ENCODE results near the gene OR6J1.
A peak's percentile ranks its signal among the peaks of the same experiment; 100 is the strongest.
"Not testable (repeated sequence)": the region's sequence is repeated elsewhere in the genome, so short reads cannot be mapped to it uniquely, and the experiment has no call there.

OR6J1 gene

GRCh38 chr14:22596354-22596879, 47.7 kb downstream of the OR6J1 start:
- no peaks in the 10 kb centered on the region for H3K9me3 ChIP-seq (ENCODE audit: control insufficient read depth in 2 of 2, low read length in 2 of 2)
- H3K36me3 ChIP-seq (ENCODE audit: control insufficient read depth in 2 of 2, insufficient read depth in 2 of 2, low read length in 2 of 2): peaks cover 0 to 1% of the 10 kb centered on the region in 2 donors
- H3K9ac ChIP-seq (ENCODE audit: low read length in 2 of 2): no peak overlapping the region
- H3K4me1 ChIP-seq (ENCODE audit: control insufficient read depth, insufficient read depth, low read length): peaks cover 14% of the 10 kb centered on the region
- H3K4me3 ChIP-seq (ENCODE audit: low read length in 2 of 2): no peak overlapping the region
- H3K27me3 ChIP-seq (ENCODE audit: control insufficient read depth in 1 of 2, insufficient read depth in 2 of 2, low read length in 2 of 2): no peaks in the 10 kb centered on the region
- H3K27ac ChIP-seq (ENCODE audit: low read length): no peak overlapping the region

- H3K36me3 ChIP-seq (ENCODE audit: control insufficient read depth in 2 of 2, insufficient read depth in 2 of 2, low read length in 2 of 2): no peaks in the 10 kb centered on the region
- no peaks in the 10 kb centered on the region for H3K27me3 ChIP-seq (ENCODE audit: control insufficient read depth in 1 of 2, insufficient read depth in 2 of 2, low read length in 2 of 2)
- no peak overlapping the region for H3K27ac ChIP-seq (ENCODE audit: low read length)
- H3K9ac ChIP-seq (ENCODE audit: low read length in 2 of 2): no peak overlapping the region
- H3K4me3 ChIP-seq (ENCODE audit: low read length in 2 of 2): no peak overlapping the region
- H3K4me1 ChIP-seq (ENCODE audit: control insufficient read depth, insufficient read depth, low read length): peaks cover 11% of the 10 kb centered on the region
- H3K9me3 ChIP-seq (ENCODE audit: control insufficient read depth in 2 of 2, low read length in 2 of 2): no peaks in the 10 kb centered on the region
Observed at GRCh38 chr14:22594156-22594716, 49.9 kb downstream of the OR6J1 start.

GRCh38 chr14:22593601-22594000, 50.6 kb downstream of the OR6J1 start:
- H3K4me1 ChIP-seq (ENCODE audit: control insufficient read depth, insufficient read depth, low read length): peaks cover 7% of the 10 kb centered on the region
- no peaks in the 10 kb centered on the region for H3K9me3 ChIP-seq (ENCODE audit: control insufficient read depth in 2 of 2, low read length in 2 of 2)
- no peak overlapping the region for H3K4me3 ChIP-seq (ENCODE audit: low read length in 2 of 2)
- H3K27ac ChIP-seq (ENCODE audit: low read length): no peak overlapping the region
- H3K27me3 ChIP-seq (ENCODE audit: control insufficient read depth in 1 of 2, insufficient read depth in 2 of 2, low read length in 2 of 2): no peaks in the 10 kb centered on the region
- no peaks in the 10 kb centered on the region for H3K36me3 ChIP-seq (ENCODE audit: control insufficient read depth in 2 of 2, insufficient read depth in 2 of 2, low read length in 2 of 2)
- H3K9ac ChIP-seq (ENCODE audit: low read length in 2 of 2): no peak overlapping the region

DNA sequence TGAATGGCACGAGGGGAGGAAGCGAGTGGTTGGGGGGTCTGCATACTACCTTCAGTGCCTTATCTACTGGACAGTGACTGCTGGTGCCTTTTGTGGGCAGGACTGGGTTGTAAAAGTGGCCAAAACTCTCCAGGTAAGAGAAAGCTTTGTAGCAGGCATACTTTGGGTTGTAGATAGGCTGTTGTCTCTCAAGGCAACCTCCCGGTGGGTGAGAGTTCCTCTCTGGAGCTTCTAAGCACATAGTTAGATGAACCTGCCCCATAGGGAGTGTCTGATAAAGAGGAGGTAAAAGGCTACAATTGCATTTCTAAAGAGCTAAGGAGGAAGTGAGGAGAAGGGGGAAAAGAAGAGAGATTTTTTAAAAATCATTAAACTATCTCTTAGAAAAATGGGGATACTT, 51.0 kb downstream of the OR6J1 start:
- H3K27ac ChIP-seq (ENCODE audit: low read length): no peak overlapping the region
- H3K9me3 ChIP-seq (ENCODE audit: control insufficient read depth in 2 of 2, low read length in 2 of 2): no peaks in the 10 kb centered on the region
- H3K4me1 ChIP-seq (ENCODE audit: control insufficient read depth, insufficient read depth, low read length): peaks cover 6% of the 10 kb centered on the region
- H3K36me3 ChIP-seq (ENCODE audit: control insufficient read depth in 2 of 2, insufficient read depth in 2 of 2, low read length in 2 of 2): no peaks in the 10 kb centered on the region
- no peaks in the 10 kb centered on the region for H3K27me3 ChIP-seq (ENCODE audit: control insufficient read depth in 1 of 2, insufficient read depth in 2 of 2, low read length in 2 of 2)
- no peak overlapping the region for H3K9ac ChIP-seq (ENCODE audit: low read length in 2 of 2)
- no peak overlapping the region for H3K4me3 ChIP-seq (ENCODE audit: low read length in 2 of 2)

- H3K27ac ChIP-seq (ENCODE audit: low read length): peak within 1 kb of the TSS; percentile 93
- peak within 1 kb of the TSS; percentile 93 to 97 for H3K4me3 ChIP-seq (ENCODE audit: low read length in 2 of 2)
- no peaks in the 10 kb centered on the region for H3K36me3 ChIP-seq (ENCODE audit: control insufficient read depth in 2 of 2, insufficient read depth in 2 of 2, low read length in 2 of 2)
- peaks cover 11% of the 10 kb centered on the region for H3K4me1 ChIP-seq (ENCODE audit: control insufficient read depth, insufficient read depth, low read length)
- H3K9ac ChIP-seq (ENCODE audit: low read length in 2 of 2): peak within 1 kb of the TSS; percentile 91 to 97
- H3K27me3 ChIP-seq (ENCODE audit: control insufficient read depth in 1 of 2, insufficient read depth in 2 of 2, low read length in 2 of 2): no peaks in the 10 kb centered on the region
- H3K9me3 ChIP-seq (ENCODE audit: control insufficient read depth in 2 of 2, low read length in 2 of 2): no peaks in the 10 kb centered on the region
Observed at GRCh38 chr14:22589096-22589839, 54.9 kb downstream of the OR6J1 start, which contains the start of gene DAD1. Gene DAD1, minus strand, starts transcription at chr14:22589224. Its CDS starts 67 bp downstream, at chr14:22589157.

DNA sequence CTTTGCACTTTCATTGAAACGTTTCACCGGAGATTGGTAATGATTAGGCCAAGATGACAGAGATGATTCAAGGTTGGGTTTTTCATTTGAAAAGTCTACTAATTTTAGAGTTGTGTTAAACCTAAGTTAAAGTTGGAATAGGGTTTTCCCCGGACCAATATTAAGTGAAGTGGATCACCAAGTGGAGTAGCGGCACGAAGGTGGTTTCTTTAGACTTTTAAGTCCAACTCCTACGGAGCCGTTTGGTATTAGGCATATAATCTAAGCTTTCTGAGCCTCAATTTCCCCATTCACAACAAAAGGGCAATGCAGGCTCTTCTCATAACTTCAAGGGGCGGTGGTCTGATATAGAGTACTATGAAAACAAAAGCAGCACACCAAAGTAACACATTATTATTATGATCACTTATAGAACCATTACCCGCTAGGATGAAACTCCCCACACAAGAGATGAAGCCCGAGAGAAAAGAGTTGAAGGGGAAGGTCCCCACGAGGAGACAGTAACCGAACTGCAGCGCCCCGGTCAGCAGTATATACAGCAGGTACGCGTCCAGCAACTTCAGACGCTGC, 55.5 kb downstream of the OR6J1 start:
- Histone ChIP-seq H3K9ac (ENCODE audit: low read length in 2 of 2) (peak overlapping the region; percentile 91 to 97), H3K9me3 (ENCODE audit: control insufficient read depth in 2 of 2, low read length in 2 of 2) (no peaks in the 10 kb centered on the region), H3K4me1 (ENCODE audit: control insufficient read depth, insufficient read depth, low read length) (peaks cover 11% of the 10 kb centered on the region), H3K27me3 (ENCODE audit: control insufficient read depth in 1 of 2, insufficient read depth in 2 of 2, low read length in 2 of 2) (no peaks in the 10 kb centered on the region), H3K27ac (ENCODE audit: low read length) (peak overlapping the region; percentile 93), H3K4me3 (ENCODE audit: low read length in 2 of 2) (peak overlapping the region; percentile 93 to 97), H3K36me3 (ENCODE audit: control insufficient read depth in 2 of 2, insufficient read depth in 2 of 2, low read length in 2 of 2) (peaks cover 0 to 3% of the 10 kb centered on the region in 2 donors)

DNA sequence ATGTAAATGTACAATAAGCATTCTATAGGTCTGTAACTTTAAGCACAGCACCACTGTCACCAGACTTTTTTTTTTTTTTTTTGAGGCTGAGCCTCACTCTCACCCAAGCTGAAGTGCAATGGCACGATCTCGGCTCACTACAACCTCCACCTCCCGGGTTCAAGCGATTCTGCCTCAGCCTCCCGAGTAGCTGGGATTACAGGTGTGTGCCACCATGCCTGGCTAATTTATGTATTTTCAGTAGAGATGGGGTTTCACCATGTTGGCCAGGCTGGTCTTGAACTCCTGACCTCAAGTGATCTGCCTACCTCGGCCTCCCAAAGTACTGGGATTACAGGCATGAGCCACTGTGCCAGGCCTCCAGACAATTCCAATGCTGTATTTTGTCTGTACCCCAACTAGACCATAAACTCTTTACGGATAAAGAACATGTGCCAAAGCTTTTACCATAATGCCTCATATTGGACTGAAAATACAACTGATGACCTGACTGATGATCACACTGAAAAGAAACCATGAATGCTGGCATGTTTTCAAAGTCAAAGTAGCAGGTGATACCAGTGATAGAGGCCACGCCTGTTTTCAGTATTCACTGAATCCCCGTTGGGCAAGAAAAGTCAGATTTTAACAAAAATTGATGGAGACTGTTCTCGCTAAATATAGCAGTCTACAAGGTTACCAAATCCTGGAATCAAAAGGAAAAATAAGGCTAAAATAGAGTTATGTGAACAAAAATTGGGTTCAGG, 56.3 kb downstream of the OR6J1 start:
- not testable (repeated sequence) for H3K27ac ChIP-seq (ENCODE audit: low read length); H3K27me3 ChIP-seq (ENCODE audit: control insufficient read depth in 1 of 2, insufficient read depth in 2 of 2, low read length in 2 of 2); H3K9me3 ChIP-seq (ENCODE audit: control insufficient read depth in 2 of 2, low read length in 2 of 2); H3K36me3 ChIP-seq (ENCODE audit: control insufficient read depth in 2 of 2, insufficient read depth in 2 of 2, low read length in 2 of 2)
- H3K4me3 ChIP-seq (ENCODE audit: low read length in 2 of 2): peak overlapping the region; percentile 60 to 97
- peak overlapping the region; percentile 43 to 97 for H3K9ac ChIP-seq (ENCODE audit: low read length in 2 of 2)
- peaks cover 11% of the 10 kb centered on the region for H3K4me1 ChIP-seq (ENCODE audit: control insufficient read depth, insufficient read depth, low read length)

- no peaks in the 10 kb centered on the region for H3K27me3 ChIP-seq (ENCODE audit: control insufficient read depth in 1 of 2, insufficient read depth in 2 of 2, low read length in 2 of 2)
- no peak overlapping the region for H3K27ac ChIP-seq (ENCODE audit: low read length)
- peaks cover 0 to 3% of the 10 kb centered on the region in 2 donors for H3K36me3 ChIP-seq (ENCODE audit: control insufficient read depth in 2 of 2, insufficient read depth in 2 of 2, low read length in 2 of 2)
- H3K9me3 ChIP-seq (ENCODE audit: control insufficient read depth in 2 of 2, low read length in 2 of 2): no peaks in the 10 kb centered on the region
- H3K9ac ChIP-seq (ENCODE audit: low read length in 2 of 2): no peak overlapping the region
- no peak overlapping the region for H3K4me3 ChIP-seq (ENCODE audit: low read length in 2 of 2)
- H3K4me1 ChIP-seq (ENCODE audit: control insufficient read depth, insufficient read depth, low read length): peaks cover 11% of the 10 kb centered on the region
Observed at GRCh38 chr14:22587247-22587646, 56.9 kb downstream of the OR6J1 start.

DNA sequence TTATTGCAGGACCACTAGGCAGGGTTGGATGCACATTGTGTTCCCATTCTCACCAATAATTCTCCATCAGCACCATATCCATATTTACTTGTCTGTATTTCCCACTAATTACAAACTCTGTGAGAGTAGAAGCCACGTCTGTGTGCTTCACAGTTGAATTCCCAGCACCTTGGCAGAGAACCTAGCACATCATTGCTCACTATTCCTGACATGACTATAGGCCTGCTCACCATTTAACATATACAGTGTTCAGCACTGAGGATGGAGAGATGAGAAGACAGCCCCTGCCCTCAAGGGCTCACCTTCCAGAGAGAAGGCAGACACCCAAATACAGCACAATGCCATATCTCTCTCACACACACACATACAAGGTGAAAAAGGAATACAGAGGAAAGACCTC, 60.2 kb downstream of the OR6J1 start:
- Histone ChIP-seq H3K36me3 (ENCODE audit: control insufficient read depth in 2 of 2, insufficient read depth in 2 of 2, low read length in 2 of 2) (peaks cover 0 to 3% of the 10 kb centered on the region in 2 donors), H3K4me1 (ENCODE audit: control insufficient read depth, insufficient read depth, low read length) (peaks cover 9% of the 10 kb centered on the region), H3K27ac (ENCODE audit: low read length) (no peak overlapping the region)

More for the DNA sequence above, 60.2 kb downstream of the OR6J1 start:
- Histone ChIP-seq H3K9me3 (ENCODE audit: control insufficient read depth in 2 of 2, low read length in 2 of 2) (no peaks in the 10 kb centered on the region), H3K9ac (ENCODE audit: low read length in 2 of 2) (no peak overlapping the region), H3K27me3 (ENCODE audit: control insufficient read depth in 1 of 2, insufficient read depth in 2 of 2, low read length in 2 of 2) (no peaks in the 10 kb centered on the region), H3K4me3 (ENCODE audit: low read length in 2 of 2) (no peak overlapping the region)
